ENCODE data around the gene ALDH18A1. TPM values are rescaled to one million over a fixed set of nuclear protein-coding genes. Genes with fewer than 3 reads are reported as not detected.

Gene ALDH18A1
- polyA plus RNA-seq, 1 donor from 2014 or later = 45.7 TPM

- no peak for TF ChIP-seq CTCF (IDR thresholded peaks at IDR 0.05; ENCODE audit: poor library complexity, severe bottlenecking)
- no peak for TF ChIP-seq RAD21 (conservative IDR thresholded peaks at IDR 0.05)
- no peak for TF ChIP-seq EP300 (conservative IDR thresholded peaks at IDR 0.05; ENCODE audit: poor library complexity, severe bottlenecking)
- TF ChIP-seq MXI1 (conservative IDR thresholded peaks at IDR 0.05; ENCODE audit: poor library complexity, severe bottlenecking) = no peak
- TF ChIP-seq TAF1 (IDR thresholded peaks at IDR 0.05; ENCODE audit: low read depth) = no peak
- no peak for TF ChIP-seq REST (IDR thresholded peaks at IDR 0.05; ENCODE audit: borderline replicate concordance)
- TF ChIP-seq SMC3 (conservative IDR thresholded peaks at IDR 0.05; ENCODE audit: poor library complexity) = no peak
- TF ChIP-seq POLR2AphosphoS5 (IDR thresholded peaks at IDR 0.05) = no peak
- TF ChIP-seq EZH2 (IDR thresholded peaks at IDR 0.05; ENCODE audit: borderline replicate concordance, insufficient read depth, low read length, poor library complexity, severe bottlenecking) = no peak
- H3K9me2 ChIP-seq (ENCODE audit: insufficient read depth, low read length) = no peaks in the 10 kb centered on the region
- H3K9me3 ChIP-seq (ENCODE audit: low read length) = no peaks in the 10 kb centered on the region
- no peak overlapping the region for H3K27ac ChIP-seq (ENCODE audit: low read length)
- peaks cover 14% of the 10 kb centered on the region for H3K36me3 ChIP-seq (ENCODE audit: insufficient read depth, low read length)
- no peak overlapping the region for H2AFZ ChIP-seq (ENCODE audit: low read depth, low read length)
- no peaks in the 10 kb centered on the region for H3K79me2 ChIP-seq (replicated peaks; ENCODE audit: insufficient read depth, low read length)
- H3K27me3 ChIP-seq (ENCODE audit: insufficient read depth, low read depth, low read length) = no peaks in the 10 kb centered on the region
- no peak overlapping the region for H3K4me2 ChIP-seq (ENCODE audit: low read length)
- no peaks in the 10 kb centered on the region for H3F3A ChIP-seq (ENCODE audit: insufficient read depth, low read length, poor library complexity, severe bottlenecking)
- no peak overlapping the region for H3K9ac ChIP-seq (ENCODE audit: low read length)
- no peaks in the 10 kb centered on the region for H4K20me1 ChIP-seq (ENCODE audit: insufficient read depth)
- H3K4me3 ChIP-seq (ENCODE audit: low read length) = no peak overlapping the region
Observed at GRCh38 chr10:95648138-95648537, 8.4 kb downstream of the ALDH18A1 start.

GRCh38 chr10:95646160-95646559 is 10.4 kb downstream of the ALDH18A1 start:
- Histone ChIP-seq H3K27me3 (ENCODE audit: insufficient read depth, low read depth, low read length) (no peaks in the 10 kb centered on the region), H4K20me1 (ENCODE audit: insufficient read depth) (no peaks in the 10 kb centered on the region), H3K9me3 (ENCODE audit: low read length) (no peaks in the 10 kb centered on the region), H2AFZ (ENCODE audit: low read depth, low read length) (no peak overlapping the region), H3K9me2 (ENCODE audit: insufficient read depth, low read length) (no peaks in the 10 kb centered on the region), H3K36me3 (ENCODE audit: insufficient read depth, low read length) (peaks cover 14% of the 10 kb centered on the region), H3K79me2 (replicated peaks; ENCODE audit: insufficient read depth, low read length) (no peaks in the 10 kb centered on the region), H3K4me2 (ENCODE audit: low read length) (no peak overlapping the region), H3K9ac (ENCODE audit: low read length) (no peak overlapping the region), H3K4me3 (ENCODE audit: low read length) (no peak overlapping the region), H3F3A (ENCODE audit: insufficient read depth, low read length, poor library complexity, severe bottlenecking) (no peaks in the 10 kb centered on the region), H3K27ac (ENCODE audit: low read length) (no peak overlapping the region)
- TF ChIP-seq REST (IDR thresholded peaks at IDR 0.05; ENCODE audit: borderline replicate concordance) (no peak), RAD21 (conservative IDR thresholded peaks at IDR 0.05) (no peak), MXI1 (conservative IDR thresholded peaks at IDR 0.05; ENCODE audit: poor library complexity, severe bottlenecking) (no peak), EP300 (conservative IDR thresholded peaks at IDR 0.05; ENCODE audit: poor library complexity, severe bottlenecking) (no peak), CTCF (IDR thresholded peaks at IDR 0.05; ENCODE audit: poor library complexity, severe bottlenecking) (no peak), POLR2AphosphoS5 (IDR thresholded peaks at IDR 0.05) (no peak), EZH2 (IDR thresholded peaks at IDR 0.05; ENCODE audit: borderline replicate concordance, insufficient read depth, low read length, poor library complexity, severe bottlenecking) (no peak), SMC3 (conservative IDR thresholded peaks at IDR 0.05; ENCODE audit: poor library complexity) (no peak), TAF1 (IDR thresholded peaks at IDR 0.05; ENCODE audit: low read depth) (no peak)

Data from neural cell (in vitro differentiated cells).